Fibroblast of skin of abdomen (primary cell): ENCODE data around the gene ITGAD.
A peak's percentile ranks its signal among the peaks of the same experiment; 100 is the strongest.
"Not testable (repeated sequence)": the region's sequence is repeated elsewhere in the genome, so short reads cannot be mapped to it uniquely, and the experiment has no call there.

Experiments
- DNase-seq: peaks from one replicate; pipeline ENCODE4 v3.0.0-alpha.2; 2013

Gene ITGAD

DNA sequence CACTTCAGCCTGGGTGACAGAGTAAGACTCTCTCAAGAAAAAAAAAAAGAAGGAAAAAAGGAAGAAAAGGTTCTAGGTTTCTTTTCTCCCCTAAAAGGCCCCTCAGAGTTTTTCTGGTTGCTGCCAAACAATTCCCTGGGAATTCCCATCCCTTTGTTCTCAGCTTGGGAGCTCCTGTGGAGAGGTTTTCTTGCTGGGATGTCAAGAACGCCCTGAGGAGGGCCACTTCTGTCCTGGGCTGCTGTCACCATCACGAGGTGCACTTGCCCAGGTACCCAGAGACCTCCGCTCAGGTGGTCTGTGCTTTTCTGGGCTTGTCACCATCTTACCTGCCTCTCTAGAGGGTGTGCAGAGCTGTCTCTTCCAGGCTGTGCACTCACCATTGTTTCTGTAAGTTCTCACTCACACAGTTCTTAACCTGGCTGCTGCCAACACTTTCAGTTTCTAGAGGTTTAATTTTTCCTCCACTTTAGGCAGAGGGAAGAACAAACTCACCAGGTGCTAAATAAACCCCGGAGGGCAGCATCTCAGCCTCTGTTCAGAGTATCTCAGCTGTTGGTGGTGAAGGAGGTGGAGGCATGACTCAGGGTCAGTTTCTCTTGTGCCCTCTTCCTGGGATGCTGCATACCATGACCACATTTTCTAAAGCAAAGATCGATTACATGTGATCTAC is 37.4 kb downstream of the ITGAD start:
- DNase-seq = no peak

DNA sequence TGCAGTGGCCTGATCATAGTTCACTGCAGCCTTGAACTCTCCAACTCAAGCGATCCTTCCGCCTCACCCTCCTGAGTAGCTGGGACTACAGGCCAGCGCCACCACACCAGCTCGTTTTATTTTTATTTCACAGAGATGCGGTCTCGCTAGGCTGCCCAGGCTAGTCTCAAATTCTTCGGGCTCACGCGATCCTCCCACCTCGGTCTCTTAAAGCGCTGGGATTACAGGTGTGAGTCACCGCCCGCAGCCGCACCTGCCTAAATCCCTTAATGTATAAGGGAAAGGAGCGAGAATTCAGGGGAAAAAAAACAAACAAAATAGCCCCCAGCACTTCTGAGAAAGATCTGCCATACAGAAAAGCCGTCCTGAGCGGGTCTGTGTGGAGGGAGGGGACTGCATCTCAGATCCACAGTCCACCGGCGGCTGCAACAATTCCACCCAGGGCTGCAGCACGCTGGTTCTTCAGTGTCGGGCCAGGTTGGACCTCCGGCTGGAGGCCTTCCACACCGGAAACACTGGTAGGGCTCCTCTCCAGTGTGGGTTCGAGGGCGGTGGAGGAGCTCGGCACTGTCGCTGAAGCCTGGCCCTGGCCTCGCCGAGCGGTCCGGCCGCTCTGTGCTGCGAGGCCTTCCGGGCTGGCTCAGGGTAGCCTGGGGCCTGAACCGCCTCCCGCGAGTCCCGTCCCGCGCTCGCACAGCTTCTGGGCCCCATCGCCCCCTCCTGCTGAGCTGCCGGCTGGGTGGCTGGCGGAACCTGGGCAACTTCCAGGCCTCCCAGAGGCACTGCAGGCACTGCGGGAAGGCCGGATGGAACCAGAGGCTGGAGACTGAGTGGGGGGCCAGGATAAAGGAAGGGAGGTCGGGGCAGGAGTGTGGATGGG is 42.4 kb downstream of the ITGAD start:
- no peak for DNase-seq

GRCh38 chr16:31436221-31437045 is 43.3 kb downstream of the ITGAD start:
- DNase-seq = no peak

GRCh38 chr16:31438414-31438813 is 45.3 kb downstream of the ITGAD start:
- DNase-seq = no peak

GRCh38 chr16:31439023-31439422 is 45.9 kb downstream of the ITGAD start:
- DNase-seq = not testable (repeated sequence)

DNA sequence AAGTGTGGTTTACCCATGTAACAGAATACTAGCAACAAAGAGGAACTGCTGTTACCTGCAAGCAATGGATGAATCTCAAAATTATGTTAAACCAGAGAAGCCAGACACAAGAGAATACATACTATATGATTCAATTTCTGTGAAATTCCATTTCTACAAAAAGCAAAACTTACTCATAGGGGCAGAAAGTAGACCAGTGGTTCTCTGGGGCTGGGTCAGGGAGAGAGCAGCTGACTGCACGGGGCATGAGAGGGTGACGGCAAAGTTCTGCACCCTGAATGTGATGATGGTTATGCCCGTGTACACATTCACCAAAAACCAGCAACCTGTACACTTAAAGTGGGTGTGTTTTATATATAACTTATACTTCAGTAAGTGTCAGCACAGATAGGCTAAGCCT is 46.4 kb downstream of the ITGAD start:
- no peak for DNase-seq

DNA sequence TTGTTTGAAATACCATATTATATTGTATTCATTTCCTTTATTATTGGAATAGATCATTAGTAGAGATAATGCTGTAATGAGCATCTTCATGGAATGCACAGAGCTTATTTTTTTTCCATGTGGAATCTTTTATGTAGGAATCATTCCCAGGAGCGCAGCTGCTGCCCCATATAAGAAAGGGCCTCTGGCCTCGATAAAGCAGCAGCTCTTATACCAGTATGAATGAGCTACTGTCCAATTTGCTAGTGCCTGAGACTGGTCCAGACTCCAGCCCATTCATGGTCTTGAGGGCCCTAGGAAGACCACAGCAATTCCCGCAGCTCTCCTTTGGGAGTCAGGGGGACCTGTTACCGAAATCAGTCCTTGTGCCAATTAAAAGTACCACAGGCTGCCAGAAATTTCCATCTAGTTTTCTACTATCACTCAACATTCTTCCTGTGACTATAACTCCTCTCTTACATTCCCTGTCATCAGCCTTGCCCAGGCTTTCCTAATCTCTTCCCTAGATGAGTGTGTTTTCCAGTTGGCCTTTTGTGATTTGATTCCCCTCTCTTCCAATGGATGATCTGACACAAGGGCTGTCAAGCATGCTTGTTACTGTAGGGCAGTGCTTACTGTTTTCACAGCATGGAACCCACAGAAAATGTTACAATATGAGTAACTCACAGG is 47.5 kb downstream of the ITGAD start:
- DNase-seq = peak; percentile 29

DNA sequence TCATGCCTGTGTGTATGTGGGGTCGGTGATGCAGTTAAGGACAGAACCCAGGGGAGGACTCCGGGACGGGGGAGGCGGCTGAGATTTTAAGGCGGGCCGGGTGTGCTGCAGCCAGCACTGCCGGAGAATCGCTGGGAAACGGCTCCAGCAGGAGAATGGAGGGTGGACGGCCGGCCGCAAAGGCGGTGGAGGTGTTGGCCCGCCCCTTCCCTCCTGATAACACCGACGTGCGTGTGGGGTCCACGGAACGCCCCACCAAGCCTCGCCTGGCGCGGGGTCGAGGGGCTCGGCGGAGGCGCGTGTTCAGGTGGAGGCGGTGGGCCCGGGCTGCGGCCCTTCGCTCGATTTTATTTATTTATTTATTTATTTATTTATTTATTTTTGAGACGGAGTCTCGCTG is 48.8 kb downstream of the ITGAD start:
- DNase-seq = no peak

- not testable (repeated sequence) for DNase-seq
Observed at GRCh38 chr16:31445931-31446330, 52.8 kb downstream of the ITGAD start.

DNA sequence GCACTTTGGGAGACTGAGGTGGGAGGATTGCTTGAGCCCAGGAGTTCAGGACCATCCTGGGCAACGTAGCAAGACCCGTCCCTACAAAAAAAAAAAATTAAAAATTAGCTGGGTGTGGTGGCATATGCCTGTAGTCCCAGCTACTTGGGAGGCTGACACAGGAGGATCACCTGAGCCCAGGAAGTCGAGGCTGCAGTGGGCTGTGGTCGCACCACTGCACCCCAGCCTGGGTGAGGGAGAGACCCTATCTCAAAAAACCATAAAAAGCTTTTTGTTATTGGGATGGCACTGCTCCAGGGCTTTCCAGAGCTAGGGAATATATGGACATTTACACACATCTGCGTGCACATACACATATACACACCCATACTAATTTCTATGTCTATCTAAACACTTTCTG is 58.1 kb downstream of the ITGAD start:
- no peak for DNase-seq

GRCh38 chr16:31451681-31452351 is 58.7 kb downstream of the ITGAD start:
- DNase-seq = peak; percentile 81

DNA sequence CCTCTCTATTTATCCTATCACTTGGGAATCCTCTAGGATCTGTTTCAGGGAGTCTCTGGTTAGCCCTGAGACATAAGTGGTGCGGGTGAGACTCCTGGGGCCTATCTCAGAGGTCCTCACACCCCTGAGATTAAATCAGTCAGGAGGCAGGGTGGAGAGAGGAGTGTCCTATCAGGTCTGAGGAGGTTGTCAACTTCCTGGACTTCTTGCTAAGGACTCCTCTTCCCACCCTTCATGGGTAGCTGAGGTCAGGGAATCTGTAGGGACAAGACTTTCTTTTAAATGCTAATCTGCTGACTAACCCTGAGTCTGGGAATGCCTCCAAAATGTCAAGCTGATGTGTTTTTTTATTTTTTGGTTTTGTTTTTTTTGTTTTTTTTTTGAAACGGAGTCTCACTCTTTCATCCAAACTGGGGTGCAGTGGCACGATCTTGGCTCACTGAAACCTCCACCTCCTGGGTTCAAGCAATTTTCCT is 59.5 kb downstream of the ITGAD start:
- DNase-seq = peak; percentile 90

GRCh38 chr16:31453255-31454204 is 60.4 kb downstream of the ITGAD start:
- DNase-seq = peak; percentile 51

- no peak for DNase-seq
Observed at GRCh38 chr16:31455601-31456314, 62.6 kb downstream of the ITGAD start.

GRCh38 chr16:31456988-31457360 is 63.8 kb downstream of the ITGAD start:
- no peak for DNase-seq

GRCh38 chr16:31458073-31458843 is 65.1 kb downstream of the ITGAD start:
- no peak for DNase-seq

GRCh38 chr16:31458844-31459686 is 65.9 kb downstream of the ITGAD start, which contains the start of gene ARMC5:
TSS of gene ARMC5 (plus strand) at chr16:31459501. CDS start at chr16:31459525, 24 bp downstream.
- DNase-seq = peak; percentile 98
